Lung (tissue), 12 donors: Measurements from ENCODE around the gene WFS1. TPM values are rescaled to one million over a fixed set of nuclear protein-coding genes. Genes with fewer than 3 reads are reported as not detected.
A peak's percentile ranks its signal among the peaks of the same experiment; 100 is the strongest.

Experiments
- ATAC-seq: fragments of 200-7000 bp; cut with Tn5 transposase; one replicate; pipeline ENCODE4 v1.9.1; 2020; ENCODE audit warnings: moderate number of reproducible peaks; ENCODE audit not compliant: insufficient read depth, low FRiP score
- DNase-seq, 3 donors: peaks; one replicate each; pipeline ENCODE4 v3.0.0-alpha.2; 2013 to 2017
- H3K27ac ChIP-seq, 2 donors: one replicate each; pipeline ENCODE4 v1.5.1; 2013; ENCODE audit warnings: mild to moderate bottlenecking in 2 of 2, moderate library complexity in 2 of 2, control low read depth in 1 of 2, inconsistent platforms in 1 of 2, low read depth in 1 of 2, low read length in 1 of 2
- H3K27me3 ChIP-seq, 3 donors: one replicate each; pipeline ENCODE4 v1.5.1; 2013; ENCODE audit warnings: low read length in 2 of 3; ENCODE audit not compliant: control insufficient read depth in 3 of 3, insufficient read depth in 3 of 3
- H3K36me3 ChIP-seq, 4 donors: one replicate each; pipeline ENCODE4 v1.5.1; 2013; ENCODE audit warnings: low read length in 4 of 4, mild to moderate bottlenecking in 1 of 4, moderate library complexity in 1 of 4; ENCODE audit not compliant: control insufficient read depth in 4 of 4, insufficient read depth in 4 of 4
- H3K4me1 ChIP-seq, 5 donors: one replicate each; pipeline ENCODE4 v1.5.1; 2013; ENCODE audit warnings: low read length in 5 of 5, mild to moderate bottlenecking in 2 of 5, moderate library complexity in 1 of 5; ENCODE audit not compliant: control insufficient read depth in 5 of 5, insufficient read depth in 5 of 5
- H3K4me3 ChIP-seq: one replicate; pipeline ENCODE4 v1.5.1; 2013; ENCODE audit warnings: mild to moderate bottlenecking, control low read depth, moderate library complexity
- H3K9ac ChIP-seq, 2 donors: one replicate each; pipeline ENCODE4 v1.5.1; 2013; ENCODE audit warnings: low read length in 2 of 2, control low read depth in 1 of 2; ENCODE audit not compliant: insufficient read depth in 1 of 2
- H3K9me3 ChIP-seq, 4 donors: one replicate each; pipeline ENCODE4 v1.5.1; 2013; ENCODE audit warnings: low read length in 3 of 4, mild to moderate bottlenecking in 1 of 4, moderate library complexity in 1 of 4; ENCODE audit not compliant: control insufficient read depth in 4 of 4, insufficient read depth in 3 of 4
- CTCF ChIP-seq: IDR thresholded peaks from 2 replicates; pipeline ENCODE4 v1.5.1; 2012; ENCODE audit warnings: mild to moderate bottlenecking; ENCODE audit errors: control extremely low read depth, extremely low read depth
- WGBS, 2 donors: extraction: QIAGEN DNeasy Blood & Tissue Kit; methylation state at CpG; one replicate each; pipeline ENCODE4 v1.1.7; 2013; 5-methylcytosine and 5-hydroxymethylcytosine counted together
- polyA plus RNA-seq, 2 donors: library from polyadenylated mRNA; stranded (reverse); fragments of 200-250 nt; gene quantifications; one replicate each; pipeline ENCODE4 v1.2.1, GENCODE V29; 2013
- total RNA-seq, 2 donors: library from RNA; depleted of rRNA in 1 of 2; stranded (reverse); fragments of >200 nt in 1 of 2; gene quantifications; one replicate each; pipeline ENCODE4 v1.2.1, GENCODE V29; 2014 to 2021
- donor health status: control.
- donor health status: control.
- donor health status: Bipolar disorder and iron deficiency.
- donor health status: healthy.
- donor health status: DM: yes; HTN: yes; CAD: no.

The WFS1 gene
- total and polyA plus RNA-seq, 4 donors, result 26.5 to 76.0 (median 30.2) TPM

- Histone ChIP-seq H3K27ac (peak overlapping the region in 1 of 2 donors; percentile 86), H3K27me3 (peaks cover 0 to 3% (median 0%) of the 10 kb centered on the region in 3 donors), H3K36me3 (no peaks in the 10 kb centered on the region), H3K9me3 (no peaks in the 10 kb centered on the region), H3K4me3 (no peak overlapping the region), H3K4me1 (peaks cover 0 to 16% (median 0%) of the 10 kb centered on the region in 5 donors), H3K9ac (no peak overlapping the region)
- WGBS, 2 donors, result 25 to 37% methylated on average over 15 of the region's 15 CpGs
- DNase-seq (peak in 2 of 3 donors; percentile 14 to 40), ATAC-seq (peak; percentile 16)
- no peak for TF ChIP-seq CTCF
These were observed 54.9 kb downstream of the WFS1 start for GRCh38 chr4:6324461-6324998.

- peak; percentile 63 for ATAC-seq
- Histone ChIP-seq H3K9me3 (no peaks in the 10 kb centered on the region), H3K36me3 (no peaks in the 10 kb centered on the region), H3K27ac (peak overlapping the region in 1 of 2 donors; percentile 86), H3K4me1 (peaks cover 0 to 16% (median 0%) of the 10 kb centered on the region in 5 donors), H3K27me3 (peaks cover 0 to 3% (median 0%) of the 10 kb centered on the region in 3 donors), H3K9ac (no peak overlapping the region), H3K4me3 (no peak overlapping the region)
- TF ChIP-seq CTCF, result no peak
- 27 to 30% methylated on average over 22 of the region's 22 CpGs for WGBS, 2 donors
- peak; percentile 29 to 69 (median 50) for DNase-seq
These were observed 55.5 kb downstream of the WFS1 start for GRCh38 chr4:6324999-6325787.

GRCh38 chr4:6325788-6326290, 56.2 kb downstream of the WFS1 start:
- ATAC-seq (no peak), DNase-seq (no peak)
- no peak for TF ChIP-seq CTCF
- H3K27me3 ChIP-seq, result peaks cover 0 to 3% (median 0%) of the 10 kb centered on the region in 3 donors
- H3K36me3 ChIP-seq, result no peaks in the 10 kb centered on the region
- peaks cover 0 to 16% (median 0%) of the 10 kb centered on the region in 5 donors for H3K4me1 ChIP-seq
- H3K27ac ChIP-seq, result peak overlapping the region in 1 of 2 donors; percentile 86
- no peak overlapping the region for H3K4me3 ChIP-seq
- 83 to 84% methylated on average over 14 of the region's 14 CpGs for WGBS, 2 donors
- H3K9me3 ChIP-seq, result no peaks in the 10 kb centered on the region
- H3K9ac ChIP-seq, result no peak overlapping the region
